Colonic mucosa (tissue), 4 donors: ENCODE results near the gene MT1H. TPM values are rescaled to one million over a fixed set of nuclear protein-coding genes. Genes with fewer than 3 reads are reported as not detected.
"Not testable (repeated sequence)": the region's sequence is repeated elsewhere in the genome, so short reads cannot be mapped to it uniquely, and the experiment has no call there.

Experiments
- DNase-seq: peaks from one replicate; pipeline ENCODE4 v3.0.0-alpha.2; 2020
- H3K27ac ChIP-seq: fragments of 200-600 bp; one replicate; pipeline ENCODE4 v1.8.0; 2021
- H3K27me3 ChIP-seq: fragments of 200-600 bp; one replicate; pipeline ENCODE4 v1.8.0; 2021
- H3K36me3 ChIP-seq: fragments of 200-600 bp; one replicate; pipeline ENCODE4 v1.8.0; 2021
- H3K4me1 ChIP-seq: fragments of 200-600 bp; one replicate; pipeline ENCODE4 v1.8.0; 2021; ENCODE audit warnings: mild to moderate bottlenecking
- H3K4me3 ChIP-seq: fragments of 200-600 bp; one replicate; pipeline ENCODE4 v1.8.0; 2021
- H3K9ac ChIP-seq, 2 donors: one replicate each; pipeline ENCODE4 v1.7.0; 2013; ENCODE audit warnings: control low read depth in 2 of 2, low read depth in 2 of 2, low read length in 2 of 2
- H3K9me3 ChIP-seq: fragments of 200-600 bp; one replicate; pipeline ENCODE4 v1.8.0; 2021
- intact Hi-C: fragments of 100-400 bp; cut with DNase I; formaldehyde crosslinking; loops from one replicate; pipeline ENCODE4 v1.14.1; 2022
- total RNA-seq, 2 donors: library from RNA; stranded (reverse); fragmentation: NEBNext Ultra II Directional in 1 of 2; extraction: Animal tissue kit (Norgen Biotek cat#: 25700) in 1 of 2; gene quantifications; one replicate each; pipeline ENCODE4 v1.2.1, GENCODE V29; 2021
- TF ChIP-seq, protein P1 (sequence below): fragments of 200-600 bp; IDR thresholded peaks from one replicate; pipeline ENCODE4 v1.8.0; 2022; ENCODE audit warnings: antibody characterized with exemption, mild to moderate bottlenecking
- donor health status: healthy.
- donor health status: DM: no; HTN: no; CAD: no.
- donor health status: DM: no; HTN: no; CAD: no.

MT1H gene
- total RNA-seq, 2 donors from 2014 or later: 43.8 to 180 TPM

DNA sequence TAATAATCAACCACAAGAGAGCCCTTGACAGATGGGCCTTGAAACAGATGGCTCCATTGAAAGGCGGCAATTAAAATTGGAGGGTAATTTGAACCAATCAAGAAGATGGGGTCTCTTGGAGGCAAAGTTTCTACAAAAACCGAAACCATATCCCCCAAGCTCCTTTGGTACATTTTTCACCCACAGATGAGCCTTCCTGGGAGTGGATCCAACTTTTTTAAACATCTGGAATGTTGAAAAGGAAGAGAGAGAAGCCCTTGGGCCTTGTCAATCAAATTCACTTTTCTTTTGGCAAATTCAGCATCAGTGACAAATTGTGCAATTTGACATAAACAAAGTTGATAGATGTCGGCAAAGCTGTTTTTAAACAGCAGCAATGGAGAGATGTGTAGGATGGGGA is 47.1 kb downstream of the MT1H start:
- no peak overlapping the region for H3K4me3 ChIP-seq
- no peaks in the 10 kb centered on the region for H3K4me1 ChIP-seq
- no peaks in the 10 kb centered on the region for H3K9me3 ChIP-seq
- DNase-seq: no peak
- TF ChIP-seq, protein P1, sequence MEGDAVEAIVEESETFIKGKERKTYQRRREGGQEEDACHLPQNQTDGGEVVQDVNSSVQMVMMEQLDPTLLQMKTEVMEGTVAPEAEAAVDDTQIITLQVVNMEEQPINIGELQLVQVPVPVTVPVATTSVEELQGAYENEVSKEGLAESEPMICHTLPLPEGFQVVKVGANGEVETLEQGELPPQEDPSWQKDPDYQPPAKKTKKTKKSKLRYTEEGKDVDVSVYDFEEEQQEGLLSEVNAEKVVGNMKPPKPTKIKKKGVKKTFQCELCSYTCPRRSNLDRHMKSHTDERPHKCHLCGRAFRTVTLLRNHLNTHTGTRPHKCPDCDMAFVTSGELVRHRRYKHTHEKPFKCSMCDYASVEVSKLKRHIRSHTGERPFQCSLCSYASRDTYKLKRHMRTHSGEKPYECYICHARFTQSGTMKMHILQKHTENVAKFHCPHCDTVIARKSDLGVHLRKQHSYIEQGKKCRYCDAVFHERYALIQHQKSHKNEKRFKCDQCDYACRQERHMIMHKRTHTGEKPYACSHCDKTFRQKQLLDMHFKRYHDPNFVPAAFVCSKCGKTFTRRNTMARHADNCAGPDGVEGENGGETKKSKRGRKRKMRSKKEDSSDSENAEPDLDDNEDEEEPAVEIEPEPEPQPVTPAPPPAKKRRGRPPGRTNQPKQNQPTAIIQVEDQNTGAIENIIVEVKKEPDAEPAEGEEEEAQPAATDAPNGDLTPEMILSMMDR: no peak
- H3K27ac ChIP-seq: no peak overlapping the region
- no peaks in the 10 kb centered on the region for H3K36me3 ChIP-seq
- no peak overlapping the region for H3K9ac ChIP-seq
- no peaks in the 10 kb centered on the region for H3K27me3 ChIP-seq
- intact Hi-C loops: no loop called here

DNA sequence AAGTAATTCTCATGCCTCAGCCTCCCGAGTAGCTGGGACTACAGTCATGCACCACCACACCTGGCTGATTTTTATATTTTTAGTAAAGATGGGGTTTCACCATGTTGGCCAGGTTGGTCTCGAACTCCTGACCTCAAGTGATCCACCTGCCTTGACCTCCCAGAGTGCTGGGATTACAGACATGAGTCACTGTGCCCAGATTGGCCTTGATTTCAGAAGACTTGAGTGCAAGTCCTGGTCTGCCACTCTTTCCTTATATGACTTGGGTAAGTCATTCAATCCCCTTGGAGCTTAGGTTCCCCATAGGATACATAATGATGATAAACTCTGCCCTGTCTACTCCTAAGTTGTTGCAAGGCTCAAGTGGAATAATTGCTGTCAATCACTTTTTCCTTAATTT is 47.9 kb downstream of the MT1H start:
- H3K36me3 ChIP-seq, H3K27ac ChIP-seq, H3K4me1 ChIP-seq, H3K4me3 ChIP-seq, H3K9ac ChIP-seq, DNase-seq, H3K9me3 ChIP-seq, intact Hi-C loops, H3K27me3 ChIP-seq: not testable (repeated sequence)

Other genes starting within 250 kb of the MT1H start
- gene AMFR, start 244.3 kb upstream of the MT1H start, total RNA-seq: 10 to 100 TPM; 68.7 to 92.4 TPM
- gene NUDT21, start 218.5 kb upstream of the MT1H start, total RNA-seq: 100 to 1,000 TPM in 1 of 2 donors, 10 to 100 TPM in 1; 92.4 to 135 TPM
- gene OGFOD1, start 218.3 kb upstream of the MT1H start, total RNA-seq: 10 to 100 TPM; 20.3 to 33.0 TPM
- gene BBS2, start 149.8 kb upstream of the MT1H start, total RNA-seq: 10 to 100 TPM; 22.5 to 32.1 TPM
- not detected for gene MT4, start 104.7 kb upstream of the MT1H start, total RNA-seq
- 1 to 10 TPM; 3.6 to 4.0 TPM for gene MT3, start 80.3 kb upstream of the MT1H start, total RNA-seq
- gene MT2A, start 61.2 kb upstream of the MT1H start, total RNA-seq: 100 to 1,000 TPM; 239 to 320 TPM
- 100 to 1,000 TPM; 251 to 359 TPM for gene MT1E, start 44.0 kb upstream of the MT1H start, total RNA-seq
- 10 to 100 TPM; 19.0 to 21.2 TPM for gene MT1M, start 37.2 kb upstream of the MT1H start, total RNA-seq
- 10 to 100 TPM in 1 of 2 donors, 1 to 10 TPM in 1; 5.5 to 10.2 TPM for gene MT1A, start 31.1 kb upstream of the MT1H start, total RNA-seq
- gene MT1B, start 17.9 kb upstream of the MT1H start, total RNA-seq: not detected
- 10 to 100 TPM; 35.5 to 40.0 TPM for gene MT1F, start 11.9 kb upstream of the MT1H start, total RNA-seq
- 100 to 1,000 TPM; 243 to 995 TPM for gene MT1G, start 1.7 kb upstream of the MT1H start, total RNA-seq
- gene MT1X, start 12.7 kb downstream of the MT1H start, total RNA-seq: 100 to 1,000 TPM; 112 to 149 TPM
- gene NUP93, start 60.3 kb downstream of the MT1H start, total RNA-seq: 10 to 100 TPM; 33.0 to 79.2 TPM
- gene SLC12A3, start 195.4 kb downstream of the MT1H start, total RNA-seq: not detected